HepG2 (cell line): ENCODE results near the gene CDK10. TPM values are rescaled to one million over a fixed set of nuclear protein-coding genes. Genes with fewer than 3 reads are reported as not detected.
A peak's percentile ranks its signal among the peaks of the same experiment; 100 is the strongest.

ENCODE experiments used
- ATAC-seq: fragments of 200-7000 bp; cut with Tn5 transposase; 3 replicates; pipeline ENCODE4 v1.9.1; 2020; ENCODE audit warnings: mild to moderate bottlenecking, moderate library complexity
- BruUV-seq: library from RNA; stranded (reverse); fragments of 400-500 nt; replicated peaks from 2 replicates; lab custom pipeline; 2021; lab: Mats Ljungman, UMichigan
- CTCF ChIA-PET: fragments of 300-600 bp; formaldehyde crosslinking; extraction: SDS; loops from one replicate; lab custom pipeline; 2021; ENCODE audit warnings: low total read pairs, inconsistent platforms, low intra/inter-chr PET ratio; lab: Yijun Ruan, JAX
- POLR2A ChIA-PET: fragments of 350-600 bp; sonication (Branson Sonifier 250); formaldehyde crosslinking; loops from one replicate; lab custom pipeline; 2020; ENCODE audit warnings: antibody characterized with exemption, inconsistent platforms; lab: Yijun Ruan, JAX
- DNase-seq: peaks from one replicate; pipeline ENCODE4 v3.0.0-alpha.2; 2015; ENCODE audit warnings: low spot score
- FAIRE-seq: peaks from 3 replicates; lab custom pipeline; 2011; peaks lifted over from hg19 to GRCh38; lab: Jason Lieb, UNC
- H2AFZ ChIP-seq: one replicate; pipeline ENCODE4 v1.6.1; 2011; ENCODE audit warnings: low read length, inconsistent platforms
- H3K27ac ChIP-seq: fragments of 300-600 bp; 3 replicates; pipeline ENCODE4 v1.8.0; 2011; ENCODE audit warnings: mixed run types, mild to moderate bottlenecking, mixed read lengths, low read length, inconsistent platforms; ENCODE audit not compliant: insufficient read depth; ENCODE audit errors: extremely low read length
- H3K27me3 ChIP-seq, 2 experiments: fragments of 200-600 bp in 1 of 2; 2 replicates in 1 of 2; 3 replicates in 1 of 2; pipeline versions ENCODE4 v1.6.0 to v1.8.0; 2011; ENCODE audit warnings: low read length in 2 of 2, mild to moderate bottlenecking in 2 of 2, moderate library complexity in 2 of 2, inconsistent platforms in 1 of 2; ENCODE audit not compliant: insufficient read depth in 2 of 2, control insufficient read depth in 1 of 2
- H3K36me3 ChIP-seq, 2 experiments: fragments of 200-600 bp in 1 of 2; replicated peaks in 1 of 2; 2 replicates in 1 of 2; 3 replicates in 1 of 2; pipeline versions ENCODE4 v1.5.1 to v1.8.0; 2011; ENCODE audit warnings: low read length in 2 of 2, inconsistent platforms in 1 of 2; ENCODE audit not compliant: insufficient read depth in 2 of 2, control insufficient read depth in 1 of 2
- H3K4me1 ChIP-seq: 2 replicates; pipeline ENCODE4 v1.5.1; 2012; ENCODE audit warnings: low read length, inconsistent platforms; ENCODE audit not compliant: insufficient read depth
- H3K4me2 ChIP-seq: 2 replicates; pipeline ENCODE4 v1.6.0; 2011; ENCODE audit warnings: low read depth, low read length, inconsistent platforms
- H3K4me3 ChIP-seq, 3 experiments: fragments of 200-600 bp in 1 of 3; sonication (generic), shearing (Covaris generic) in 1 of 3; replicated peaks in 1 of 3; 2 replicates each; pipeline ENCODE4 v1.5.1; 2011 to 2016; ENCODE audit warnings: low read length in 3 of 3, inconsistent platforms in 2 of 3, low read depth in 2 of 3, mild to moderate bottlenecking in 2 of 3, control low read depth in 1 of 3, mixed read lengths in 1 of 3; ENCODE audit not compliant: insufficient read depth in 1 of 3
- H3K79me2 ChIP-seq: one replicate; pipeline ENCODE4 v1.6.1; 2011; ENCODE audit warnings: low read length, inconsistent platforms; ENCODE audit not compliant: insufficient read depth
- H3K9ac ChIP-seq: 2 replicates; pipeline ENCODE4 v1.6.0; 2011; ENCODE audit warnings: mild to moderate bottlenecking, low read depth, low read length, inconsistent platforms; ENCODE audit not compliant: insufficient read depth
- H3K9me3 ChIP-seq: 2 replicates; pipeline ENCODE4 v1.5.1; 2012; ENCODE audit warnings: mild to moderate bottlenecking, low read length
- H4K20me1 ChIP-seq: 2 replicates; pipeline ENCODE4 v1.6.0; 2011; ENCODE audit warnings: inconsistent platforms, mild to moderate bottlenecking, low read length, moderate library complexity; ENCODE audit not compliant: insufficient read depth
- AGO2 ChIP-seq: fragments of 200-400 bp; formaldehyde crosslinking; optimal IDR thresholded peaks from 2 replicates; pipeline ENCODE3; 2017; ENCODE audit warnings: mild to moderate bottlenecking, low read depth, low read length, moderate library complexity
- NR2F1 ChIP-seq, 2 experiments: fragments of 450-650 bp in 1 of 2; formaldehyde crosslinking in 1 of 2; IDR thresholded peaks; 2 replicates each; pipeline versions ENCODE4 v1.5.0 to v1.6.1; 2016 to 2020; ENCODE audit warnings: mild to moderate bottlenecking in 1 of 2, missing compliant biosample characterization in 1 of 2, missing genetic modification reagents in 1 of 2, moderate library complexity in 1 of 2
- RBFOX2 ChIP-seq: fragments of 200-400 bp; formaldehyde crosslinking; IDR thresholded peaks from 2 replicates; pipeline ENCODE4 v1.6.1; 2017; ENCODE audit warnings: low read depth, mild to moderate bottlenecking, low read length
- ZBTB33 ChIP-seq: sonication (generic); formaldehyde crosslinking; IDR thresholded peaks from 2 replicates; pipeline ENCODE4 v1.4.0; 2020; ENCODE audit warnings: missing genetic modification reagents
- ZNF230 ChIP-seq: sonication (generic); formaldehyde crosslinking; IDR thresholded peaks from 2 replicates; pipeline ENCODE4 v1.4.0; 2020; ENCODE audit warnings: mild to moderate bottlenecking, missing genetic modification reagents
- whole genome bisulfite sequencing: methylation state at CpG from one replicate; pipeline ENCODE4 v1.1.6; 2017; ENCODE audit warnings: low lambda C conversion rate; 5-methylcytosine and 5-hydroxymethylcytosine counted together
- in situ Hi-C: cut with HindIII; loops from 2 replicates; pipeline ENCODE4 v1.10.0; 2017; ENCODE audit warnings: low pct_unique_long_range_greater_than_20kb; ENCODE audit not compliant: extremely low pct_ligation_motif_present
- intact Hi-C: fragments of 100-400 bp; cut with micrococcal nuclease; formaldehyde crosslinking; loops from one replicate; pipeline ENCODE4 v1.10.0; 2022; ENCODE audit not compliant: unreplicated experiment
- polyA plus RNA-seq, 8 experiments: library from polyadenylated mRNA; depleted of rRNA in 3 of 8; stranded (reverse) in 7 of 8; unstranded in 1 of 8; fragments of >200 nt; fragmentation: Illumina TruSeq in 4 of 8; extraction: Trizol in 4 of 8; gene quantifications; 2 replicates each; pipeline versions ENCODE4 v1.2.1 to v1.2.3, GENCODE V29; 2011 to 2016; ENCODE audit warnings: low read depth in 4 of 8, missing spikeins in 1 of 8, mixed read lengths in 1 of 8; ENCODE audit not compliant: insufficient read depth in 1 of 8
- total RNA-seq, 5 experiments: library from RNA; depleted of rRNA; stranded (reverse); fragments of >200 nt; fragmentation: Illumina TruSeq; extraction: Trizol; gene quantifications; 2 replicates each; pipeline ENCODE4 v1.2.3, GENCODE V29; 2016; ENCODE audit warnings: low read depth in 1 of 5

Gene CDK10
- total and polyA plus RNA-seq, 2 of the 13 experiments (the other 11 are each of a cell fraction or from before 2014, with no cell fraction given) = 2.5 to 3.9 TPM

- CTCF ChIA-PET = no interaction called here
- no peak overlapping the region for H3K9ac ChIP-seq
- no peak overlapping the region for H2AFZ ChIP-seq
- H3K4me2 ChIP-seq = no peak overlapping the region
- H3K9me3 ChIP-seq = no peaks in the 10 kb centered on the region
- H3K27ac ChIP-seq = no peak overlapping the region
- in situ Hi-C loops = no loop called here
- TF ChIP-seq ZNF230 (no peak), RBFOX2 (peak; percentile 49; the same call in 1 of the 2 replicates), AGO2 (peak; percentile 26)
- TF ChIP-seq, all 625 proteins: peak for 2
- H3K27me3 ChIP-seq = no peaks in the 10 kb centered on the region
- no peak overlapping the region for H3K4me3 ChIP-seq
- FAIRE-seq (no peak), ATAC-seq (no peak), DNase-seq (no peak)
- H3K36me3 ChIP-seq = peaks cover 24 to 32% of the 10 kb centered on the region in 2 experiments; a peak in 4 of 5 replicates
- BruUV-seq = TSS peak; percentile 19
- intact Hi-C loops = no loop called here
- POLR2A ChIA-PET = no interaction called here
- H3K79me2 ChIP-seq = no peaks in the 10 kb centered on the region
- no peaks in the 10 kb centered on the region for H4K20me1 ChIP-seq
- 99% methylated on average over 22 of the region's 22 CpGs for WGBS
- peaks cover 8% of the 10 kb centered on the region for H3K4me1 ChIP-seq
Measured at GRCh38 chr16:89646270-89646669, 40.2 kb upstream of the CDK10 start.

- WGBS = 95% methylated on average over 12 of the region's 12 CpGs
- no peak for TF ChIP-seq ZBTB33 (CRISPR knock-in tag)
- TF ChIP-seq NR2F1 (CRISPR knock-in tag; IDR thresholded peaks at IDR 0.05) = no peak
- TF ChIP-seq, all 625 proteins: peak for 0
- Histone ChIP-seq H3K36me3 (peaks cover 30 to 38% of the 10 kb centered on the region in 2 experiments; a peak in 4 of 5 replicates), H2AFZ (no peak overlapping the region), H3K27me3 (no peaks in the 10 kb centered on the region), H3K9ac (no peak overlapping the region), H4K20me1 (no peaks in the 10 kb centered on the region), H3K79me2 (no peaks in the 10 kb centered on the region), H3K4me3 (no peak overlapping the region), H3K4me2 (no peak overlapping the region), H3K27ac (no peak overlapping the region), H3K9me3 (no peaks in the 10 kb centered on the region), H3K4me1 (peaks cover 2% of the 10 kb centered on the region)
- intact Hi-C loops (no loop called here), in situ Hi-C loops (no loop called here)
- ATAC-seq (no peak), DNase-seq (no peak), FAIRE-seq (no peak)
- ChIA-PET POLR2A (no interaction called here), CTCF (no interaction called here)
- no TSS peak for BruUV-seq
Measured at GRCh38 chr16:89646906-89647305, 39.6 kb upstream of the CDK10 start.
